GM13976 (cell line): ENCODE data around the gene PLA2G2F.

Source experiments
- DNase-seq: peaks from one replicate; pipeline ENCODE4 v3.0.0; 2012; ENCODE audit warnings: low spot score
- in situ Hi-C: fragments of 300-500 bp; cut with MboI; formaldehyde crosslinking; loops from one replicate; pipeline ENCODE4 v1.12.0; 2022; ENCODE audit warnings: low sequenced_read_pairs, mixed read lengths, inconsistent platforms; ENCODE audit not compliant: unreplicated experiment
- TF ChIP-seq, protein P1 (sequence below): IDR thresholded peaks from 2 replicates; pipeline ENCODE4 v1.5.1; 2012; ENCODE audit warnings: borderline replicate concordance, mild to moderate bottlenecking; ENCODE audit not compliant: insufficient read depth; ENCODE audit errors: extremely low read depth, missing control alignments, control extremely low read depth

The PLA2G2F gene

DNA sequence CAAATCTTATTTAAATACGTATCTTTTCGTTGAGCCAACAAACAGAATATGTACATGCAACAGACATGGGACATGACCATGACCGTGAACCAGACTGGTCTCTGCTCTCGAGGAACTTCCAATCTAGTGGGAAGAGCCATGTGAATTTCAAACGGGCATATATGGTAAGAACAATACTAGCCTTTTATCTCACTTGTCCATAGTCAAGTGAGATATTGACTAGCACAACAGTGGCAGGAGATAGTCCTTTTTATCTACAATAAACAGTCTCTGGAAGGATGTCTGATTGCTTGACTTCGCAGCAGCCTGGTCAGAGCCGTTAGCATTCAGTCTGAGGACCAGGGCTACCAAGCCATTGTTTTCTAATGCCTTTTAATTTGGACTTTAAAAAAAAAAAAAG lies 59.8 kb downstream of the PLA2G2F start:
- DNase-seq: no peak
- TF ChIP-seq, protein P1, sequence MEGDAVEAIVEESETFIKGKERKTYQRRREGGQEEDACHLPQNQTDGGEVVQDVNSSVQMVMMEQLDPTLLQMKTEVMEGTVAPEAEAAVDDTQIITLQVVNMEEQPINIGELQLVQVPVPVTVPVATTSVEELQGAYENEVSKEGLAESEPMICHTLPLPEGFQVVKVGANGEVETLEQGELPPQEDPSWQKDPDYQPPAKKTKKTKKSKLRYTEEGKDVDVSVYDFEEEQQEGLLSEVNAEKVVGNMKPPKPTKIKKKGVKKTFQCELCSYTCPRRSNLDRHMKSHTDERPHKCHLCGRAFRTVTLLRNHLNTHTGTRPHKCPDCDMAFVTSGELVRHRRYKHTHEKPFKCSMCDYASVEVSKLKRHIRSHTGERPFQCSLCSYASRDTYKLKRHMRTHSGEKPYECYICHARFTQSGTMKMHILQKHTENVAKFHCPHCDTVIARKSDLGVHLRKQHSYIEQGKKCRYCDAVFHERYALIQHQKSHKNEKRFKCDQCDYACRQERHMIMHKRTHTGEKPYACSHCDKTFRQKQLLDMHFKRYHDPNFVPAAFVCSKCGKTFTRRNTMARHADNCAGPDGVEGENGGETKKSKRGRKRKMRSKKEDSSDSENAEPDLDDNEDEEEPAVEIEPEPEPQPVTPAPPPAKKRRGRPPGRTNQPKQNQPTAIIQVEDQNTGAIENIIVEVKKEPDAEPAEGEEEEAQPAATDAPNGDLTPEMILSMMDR: no peak
- in situ Hi-C loops: no loop called here

DNA sequence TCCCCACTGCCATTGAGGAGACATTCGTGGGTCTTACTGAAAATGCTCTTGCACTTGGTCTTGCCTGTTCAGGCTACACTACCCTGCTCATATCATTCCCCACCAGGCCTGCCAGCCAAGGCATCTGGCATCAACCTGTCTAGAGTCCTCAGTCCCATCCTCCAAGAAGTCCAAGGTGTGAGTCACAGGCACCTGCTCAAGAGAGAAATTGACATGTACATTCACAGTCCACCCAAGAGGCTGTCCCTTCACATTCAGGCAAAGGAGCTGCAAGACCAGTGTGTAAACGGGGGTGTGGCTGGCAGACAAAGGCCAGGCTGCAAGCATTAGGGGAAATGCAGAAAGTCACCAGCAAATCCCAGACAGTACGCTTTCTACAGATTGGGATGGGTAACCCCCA lies 60.3 kb downstream of the PLA2G2F start:
- TF ChIP-seq, protein P1: no peak
- no peak for DNase-seq
- in situ Hi-C loops: no loop called here

DNA sequence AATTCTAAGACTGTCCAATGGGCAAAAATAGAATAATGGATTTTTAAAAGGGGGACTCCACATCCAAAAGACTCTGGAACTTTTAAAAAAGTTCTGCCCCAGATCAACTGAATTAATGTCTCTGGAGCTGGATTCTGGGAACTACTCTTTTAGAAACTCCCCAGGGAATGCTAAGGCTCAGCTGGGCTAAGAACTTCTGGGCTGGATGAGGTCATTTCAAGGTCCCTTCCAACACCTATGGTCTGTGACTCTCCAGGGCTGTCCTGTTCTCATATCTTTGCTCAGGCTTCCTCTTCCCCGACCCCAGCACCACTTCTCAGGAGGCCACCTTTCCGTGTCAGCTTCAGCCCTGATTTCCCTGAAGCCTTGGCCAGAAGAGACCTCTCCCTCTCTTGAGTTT lies 60.7 kb downstream of the PLA2G2F start:
- DNase-seq: no peak
- in situ Hi-C loops: no loop called here
- TF ChIP-seq, protein P1: no peak
